Stimulated activated CD4-positive, alpha-beta T cell treated with anti-CD3 and anti-CD28 coated beads, Interleukin-1b, Interleukin-23, amount 100 ng/mL, for 1 hour (primary cell): ENCODE results near the gene FBN3.

Source experiments
- DNase-seq, 2 donors: peaks; one replicate each; pipeline ENCODE4 v3.0.0-alpha.2; 2020; ENCODE audit warnings: low read depth in 2 of 2

FBN3 gene

GRCh38 chr19:8089664-8090601 is 59.5 kb downstream of the FBN3 start:
- no peak for DNase-seq

GRCh38 chr19:8088752-8089663 is 60.4 kb downstream of the FBN3 start:
- DNase-seq: no peak

GRCh38 chr19:8087876-8088275 is 61.5 kb downstream of the FBN3 start:
- no peak for DNase-seq

- DNase-seq: no peak
These were observed 62.5 kb downstream of the FBN3 start for GRCh38 chr19:8086849-8087248.

GRCh38 chr19:8085598-8086408 is 63.6 kb downstream of the FBN3 start:
- no peak for DNase-seq

- DNase-seq: no peak
These were observed 65.2 kb downstream of the FBN3 start for GRCh38 chr19:8084152-8084551.

GRCh38 chr19:8083141-8083540 is 66.3 kb downstream of the FBN3 start:
- DNase-seq: no peak

- DNase-seq: no peak
These were observed 67.5 kb downstream of the FBN3 start for GRCh38 chr19:8081569-8082550.

- DNase-seq: no peak
These were observed 68.6 kb downstream of the FBN3 start for GRCh38 chr19:8080832-8081231.

GRCh38 chr19:8079988-8080387 is 69.4 kb downstream of the FBN3 start:
- DNase-seq: no peak

- DNase-seq: no peak
These were observed 74.0 kb downstream of the FBN3 start for GRCh38 chr19:8075158-8076074.

GRCh38 chr19:8074501-8074900 is 74.9 kb downstream of the FBN3 start:
- no peak for DNase-seq

- DNase-seq: no peak
These were observed 77.5 kb downstream of the FBN3 start for GRCh38 chr19:8071912-8072311.

- no peak for DNase-seq
These were observed 80.1 kb downstream of the FBN3 start for GRCh38 chr19:8069096-8069973.

GRCh38 chr19:8065875-8066261 is 83.5 kb downstream of the FBN3 start:
- DNase-seq: no peak

GRCh38 chr19:8064911-8065874 is 84.2 kb downstream of the FBN3 start:
- no peak for DNase-seq

- DNase-seq: no peak
These were observed 91.7 kb downstream of the FBN3 start for GRCh38 chr19:8057545-8058270.
